ENCODE data around the gene NFATC2.

The NFATC2 gene

DNA sequence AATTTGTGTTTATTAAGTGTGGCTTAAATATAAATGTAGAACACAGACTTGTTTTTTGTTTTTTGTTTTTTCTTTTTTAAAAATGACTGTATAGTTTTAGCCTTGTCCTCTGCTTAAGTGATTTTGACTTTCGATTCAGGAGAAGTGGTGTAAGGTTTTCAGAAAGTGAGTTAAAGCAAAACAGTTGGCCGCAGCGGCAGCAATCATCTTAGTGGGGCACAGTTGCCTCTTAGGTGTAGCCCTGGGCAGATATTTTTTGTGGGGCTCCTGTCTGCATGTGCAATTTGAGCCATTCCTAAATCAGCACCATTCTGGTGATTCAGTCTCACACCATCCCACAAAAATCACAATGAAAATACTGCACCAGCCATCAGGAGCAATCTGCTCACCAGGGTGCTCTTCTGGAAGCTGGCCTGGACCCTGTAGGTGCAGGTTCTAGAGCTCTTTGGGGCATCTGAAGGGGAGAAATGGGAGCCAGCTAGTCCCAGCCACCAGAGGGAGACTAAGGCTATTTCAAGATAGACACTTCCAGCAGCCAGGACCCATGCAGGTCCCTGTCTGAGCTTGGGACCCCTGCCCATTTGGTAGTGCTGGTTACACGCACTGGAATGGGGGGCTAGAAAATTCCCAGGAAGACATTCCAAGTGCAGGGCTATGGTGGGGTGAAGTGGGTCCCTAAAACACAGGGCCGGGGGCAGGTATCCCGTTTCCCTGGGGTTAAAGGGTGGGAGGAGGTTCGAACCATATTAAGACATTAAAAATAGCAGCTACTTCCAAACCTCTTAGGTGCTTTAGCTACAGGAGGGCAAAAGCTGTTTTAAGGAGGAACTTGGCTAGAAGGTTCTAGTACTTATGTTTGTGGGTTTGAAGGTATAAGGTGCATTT lies 156.6 kb downstream of the NFATC2 start:
- DNase-seq (ENCODE audit: low spot score) = peak; percentile 63
- in situ Hi-C loops (cut with MboI; ENCODE audit: low sequenced_read_pairs, unreplicated experiment) = no loop called here
- TF ChIP-seq, protein P1, sequence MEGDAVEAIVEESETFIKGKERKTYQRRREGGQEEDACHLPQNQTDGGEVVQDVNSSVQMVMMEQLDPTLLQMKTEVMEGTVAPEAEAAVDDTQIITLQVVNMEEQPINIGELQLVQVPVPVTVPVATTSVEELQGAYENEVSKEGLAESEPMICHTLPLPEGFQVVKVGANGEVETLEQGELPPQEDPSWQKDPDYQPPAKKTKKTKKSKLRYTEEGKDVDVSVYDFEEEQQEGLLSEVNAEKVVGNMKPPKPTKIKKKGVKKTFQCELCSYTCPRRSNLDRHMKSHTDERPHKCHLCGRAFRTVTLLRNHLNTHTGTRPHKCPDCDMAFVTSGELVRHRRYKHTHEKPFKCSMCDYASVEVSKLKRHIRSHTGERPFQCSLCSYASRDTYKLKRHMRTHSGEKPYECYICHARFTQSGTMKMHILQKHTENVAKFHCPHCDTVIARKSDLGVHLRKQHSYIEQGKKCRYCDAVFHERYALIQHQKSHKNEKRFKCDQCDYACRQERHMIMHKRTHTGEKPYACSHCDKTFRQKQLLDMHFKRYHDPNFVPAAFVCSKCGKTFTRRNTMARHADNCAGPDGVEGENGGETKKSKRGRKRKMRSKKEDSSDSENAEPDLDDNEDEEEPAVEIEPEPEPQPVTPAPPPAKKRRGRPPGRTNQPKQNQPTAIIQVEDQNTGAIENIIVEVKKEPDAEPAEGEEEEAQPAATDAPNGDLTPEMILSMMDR (IDR thresholded peaks at IDR 0.05; ENCODE audit: borderline replicate concordance, control extremely low read depth, extremely low read depth, insufficient read depth, missing control alignments) = peak; percentile 44

DNA sequence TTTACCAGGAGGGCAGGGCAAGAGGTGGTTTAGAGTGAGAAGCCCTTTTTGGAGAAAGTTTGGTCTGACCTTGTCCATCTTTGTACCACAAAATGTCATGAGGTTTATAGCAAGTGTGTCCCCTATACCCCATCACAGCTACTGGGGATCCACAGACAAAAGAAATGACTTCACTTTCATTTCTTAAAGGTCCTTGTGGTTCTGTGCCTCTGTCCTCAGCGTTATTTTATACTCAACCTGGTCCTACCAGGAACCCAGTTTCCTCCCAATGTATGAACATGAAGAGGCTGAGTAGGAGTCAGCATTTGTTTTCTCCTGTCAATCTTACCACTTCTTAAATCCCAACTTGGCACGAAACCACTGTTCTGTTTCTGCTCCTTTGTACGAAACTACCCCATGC lies 157.6 kb downstream of the NFATC2 start:
- in situ Hi-C loops (cut with MboI; ENCODE audit: low sequenced_read_pairs, unreplicated experiment) = no loop called here
- no peak for DNase-seq (ENCODE audit: low spot score)
- TF ChIP-seq, protein P1 (IDR thresholded peaks at IDR 0.05; ENCODE audit: borderline replicate concordance, control extremely low read depth, extremely low read depth, insufficient read depth, missing control alignments) = no peak

DNA sequence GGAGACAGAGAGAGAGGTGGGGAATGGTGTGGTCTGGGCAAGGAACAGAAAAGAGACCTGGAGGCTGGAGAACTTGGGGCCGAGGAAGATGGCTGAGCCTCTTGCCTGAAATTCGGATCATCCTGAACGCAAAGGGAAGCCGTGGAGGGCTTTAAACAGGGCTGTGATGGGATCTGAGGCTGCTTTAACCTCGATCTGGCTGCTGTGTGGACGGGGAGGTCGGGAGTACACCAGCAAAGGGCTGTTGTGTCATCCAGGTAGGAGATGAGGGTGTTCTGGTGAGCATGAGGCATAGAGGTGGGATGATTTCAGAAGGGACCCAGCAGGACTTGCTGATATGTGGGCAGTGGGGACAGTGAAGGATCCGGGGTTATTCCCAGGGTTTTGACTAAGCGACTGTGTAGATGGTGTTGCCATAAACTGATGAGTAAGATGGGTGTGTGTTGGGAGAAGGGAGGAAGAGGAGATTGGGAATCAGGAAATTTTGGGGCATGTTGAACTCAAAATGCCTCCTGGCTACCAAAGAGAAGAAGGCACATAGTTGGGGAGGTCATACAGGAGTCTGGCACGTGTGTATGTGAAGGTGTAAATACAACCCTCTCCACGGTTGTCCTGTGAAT lies 158.5 kb downstream of the NFATC2 start:
- in situ Hi-C loops (cut with MboI; ENCODE audit: low sequenced_read_pairs, unreplicated experiment) = no loop called here
- TF ChIP-seq, protein P1 (IDR thresholded peaks at IDR 0.05; ENCODE audit: borderline replicate concordance, control extremely low read depth, extremely low read depth, insufficient read depth, missing control alignments) = no peak
- DNase-seq (ENCODE audit: low spot score) = no peak

DNA sequence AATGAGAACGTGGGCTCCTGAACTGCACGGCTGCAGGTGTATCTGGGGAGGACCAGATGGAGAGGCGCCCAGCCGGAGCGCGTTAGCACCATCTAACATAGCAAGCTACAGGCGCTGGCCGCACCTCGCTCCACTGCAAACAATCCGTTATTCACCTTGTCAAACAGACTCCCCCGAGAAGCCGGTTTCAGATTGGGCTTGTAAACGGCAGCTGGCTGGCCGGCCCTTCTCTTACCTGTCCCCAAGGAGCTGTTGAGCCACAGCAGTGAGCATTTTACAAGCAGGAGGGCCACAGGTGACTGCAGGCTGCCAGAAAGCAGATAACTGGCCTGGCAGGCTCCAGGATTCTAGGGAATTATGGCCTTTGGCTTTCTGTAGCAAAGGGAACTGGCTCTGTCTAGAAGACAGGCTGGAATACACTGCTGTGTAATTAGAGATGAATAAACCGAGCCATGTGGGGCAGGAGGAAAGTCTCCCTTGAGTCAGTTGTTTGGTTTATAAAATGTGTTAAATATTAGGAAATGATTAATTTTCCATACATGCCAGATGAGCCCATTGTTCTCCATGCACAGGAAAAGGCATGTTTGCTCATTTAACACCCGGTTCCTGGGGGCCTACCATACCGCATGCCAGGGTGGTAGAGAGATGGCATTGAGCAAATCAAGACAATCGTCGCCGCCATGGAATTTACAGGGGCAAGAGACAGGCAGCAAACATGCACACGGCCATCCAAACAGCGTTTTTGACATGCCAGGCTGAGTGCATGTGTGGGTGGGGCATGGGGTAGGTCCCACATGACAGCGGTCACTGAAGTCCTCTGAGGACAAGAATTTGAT lies 159.3 kb downstream of the NFATC2 start:
- no peak for DNase-seq (ENCODE audit: low spot score)
- in situ Hi-C loops (cut with MboI; ENCODE audit: low sequenced_read_pairs, unreplicated experiment) = no loop called here
- TF ChIP-seq, protein P1 (IDR thresholded peaks at IDR 0.05; ENCODE audit: borderline replicate concordance, control extremely low read depth, extremely low read depth, insufficient read depth, missing control alignments) = no peak

DNA sequence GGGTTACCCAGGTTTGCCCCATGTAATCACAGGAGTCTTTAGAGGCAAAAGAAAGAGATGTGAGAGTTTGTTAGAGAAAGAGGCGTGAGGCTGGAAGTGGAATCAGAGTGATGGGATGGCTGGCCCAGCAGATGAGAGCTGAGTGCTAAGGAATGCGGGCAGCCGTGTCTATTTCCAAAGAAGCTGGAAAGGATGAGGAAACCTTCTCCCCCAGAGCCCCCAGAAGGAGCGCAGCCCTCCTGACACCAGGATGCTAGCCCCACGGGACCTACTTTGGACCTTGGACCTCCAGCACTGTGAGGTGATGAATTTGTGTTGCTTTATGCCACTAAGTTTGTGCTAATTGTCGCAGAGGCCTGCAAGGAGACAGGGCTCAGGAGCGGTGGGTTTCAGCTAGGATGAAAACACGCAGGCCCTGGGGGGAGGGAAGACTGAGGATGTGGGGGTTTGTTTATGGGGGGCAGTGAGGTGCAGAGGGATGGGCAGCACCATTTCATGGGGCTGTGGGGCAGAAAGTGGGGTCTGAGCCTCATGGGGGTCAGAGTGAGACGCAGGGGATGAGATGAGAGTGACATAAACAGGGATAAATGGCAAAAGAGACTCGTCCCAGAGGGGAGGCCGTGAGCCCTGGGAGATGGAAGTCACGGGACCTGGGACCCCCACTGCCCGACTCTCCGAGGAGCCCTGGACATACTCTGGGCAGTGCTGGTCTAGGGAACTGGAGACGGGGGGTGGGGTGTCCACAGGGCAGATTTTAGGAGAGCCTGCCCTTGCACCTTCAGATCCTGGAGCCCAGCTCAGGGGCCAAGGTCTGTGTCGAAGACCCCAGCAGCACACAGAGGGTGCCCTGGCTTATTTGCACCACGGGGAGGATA lies 160.2 kb downstream of the NFATC2 start:
- TF ChIP-seq, protein P1 (IDR thresholded peaks at IDR 0.05; ENCODE audit: borderline replicate concordance, control extremely low read depth, extremely low read depth, insufficient read depth, missing control alignments) = no peak

More for the DNA sequence above, 160.2 kb downstream of the NFATC2 start:
- in situ Hi-C loops (cut with MboI; ENCODE audit: low sequenced_read_pairs, unreplicated experiment) = no loop called here
- no peak for DNase-seq (ENCODE audit: low spot score)
